Measurements from ENCODE around the gene DEFB113. TPM values are rescaled to one million over a fixed set of nuclear protein-coding genes. Genes with fewer than 3 reads are reported as not detected.

The DEFB113 gene
- total RNA-seq, 1 experiment from 2014 or later, result not detected

GRCh38 chr6:49937017-49937416, 32.4 kb downstream of the DEFB113 start:
- DNase-seq (ENCODE audit: low spot score), result no peak

- DNase-seq (ENCODE audit: low spot score), result no peak
Measured at GRCh38 chr6:49935387-49935786, 34.0 kb downstream of the DEFB113 start.

- no peak for DNase-seq (ENCODE audit: low spot score)
Measured at GRCh38 chr6:49934770-49935169, 34.7 kb downstream of the DEFB113 start.

GRCh38 chr6:49933526-49933925, 35.9 kb downstream of the DEFB113 start:
- DNase-seq (ENCODE audit: low spot score), result no peak

GRCh38 chr6:49929340-49929739, 40.1 kb downstream of the DEFB113 start:
- DNase-seq (ENCODE audit: low spot score), result no peak

GRCh38 chr6:49923826-49924225, 45.6 kb downstream of the DEFB113 start:
- no peak for DNase-seq (ENCODE audit: low spot score)

GRCh38 chr6:49919935-49920644, 49.3 kb downstream of the DEFB113 start:
- DNase-seq (ENCODE audit: low spot score), result no peak

- DNase-seq (ENCODE audit: low spot score), result no peak
Measured at GRCh38 chr6:49919261-49919660, 50.2 kb downstream of the DEFB113 start.

GRCh38 chr6:49918787-49919186, 50.6 kb downstream of the DEFB113 start:
- DNase-seq (ENCODE audit: low spot score), result no peak

Other genes starting within 250 kb of the DEFB113 start
- gene CRISP3, start 225.2 kb downstream of the DEFB113 start, total RNA-seq (2014; rRNA removed; shearing (Covaris generic)), result not detected in 2 replicates
- gene PGK2, start 182.3 kb downstream of the DEFB113 start, total RNA-seq (2014; rRNA removed; shearing (Covaris generic)), result not detected in 2 replicates
- not detected in 2 replicates for gene CRISP1, start 103.1 kb downstream of the DEFB113 start, total RNA-seq (2014; rRNA removed; shearing (Covaris generic))
- not detected in 2 replicates for gene DEFB114, start 5.5 kb downstream of the DEFB113 start, total RNA-seq (2014; rRNA removed; shearing (Covaris generic))
- not detected in 2 replicates for gene DEFB110, start 52.4 kb upstream of the DEFB113 start, total RNA-seq (2014; rRNA removed; shearing (Covaris generic))
- not detected in 2 replicates for gene DEFB112, start 80.3 kb upstream of the DEFB113 start, total RNA-seq (2014; rRNA removed; shearing (Covaris generic))

Measured in HT-29 (cell line).